K562 (cell line): ENCODE measurements around the gene PDZRN4.

Source experiments
- KHSRP ChIP-seq: fragments of 450-650 bp; IDR thresholded peaks from 2 replicates; pipeline ENCODE4 v1.6.1; 2017
- NCOA2 ChIP-seq, 2 experiments: fragments of 450-650 bp; IDR thresholded peaks; 2 replicates each; pipeline ENCODE4 v1.6.1; 2018; ENCODE audit warnings: mild to moderate bottlenecking in 2 of 2, moderate library complexity in 1 of 2; ENCODE audit not compliant: partially characterized antibody in 2 of 2
- POLR2B ChIP-seq: fragments of 450-650 bp; IDR thresholded peaks from 2 replicates; pipeline ENCODE4 v1.6.1; 2018; ENCODE audit warnings: low read depth; ENCODE audit not compliant: partially characterized antibody
- TF ChIP-seq, protein P1 (sequence below): sonication (generic); formaldehyde crosslinking; IDR thresholded peaks from 2 replicates; pipeline ENCODE4 v1.8.0; 2023; ENCODE audit warnings: mild to moderate bottlenecking, missing genetic modification reagents

DNA sequence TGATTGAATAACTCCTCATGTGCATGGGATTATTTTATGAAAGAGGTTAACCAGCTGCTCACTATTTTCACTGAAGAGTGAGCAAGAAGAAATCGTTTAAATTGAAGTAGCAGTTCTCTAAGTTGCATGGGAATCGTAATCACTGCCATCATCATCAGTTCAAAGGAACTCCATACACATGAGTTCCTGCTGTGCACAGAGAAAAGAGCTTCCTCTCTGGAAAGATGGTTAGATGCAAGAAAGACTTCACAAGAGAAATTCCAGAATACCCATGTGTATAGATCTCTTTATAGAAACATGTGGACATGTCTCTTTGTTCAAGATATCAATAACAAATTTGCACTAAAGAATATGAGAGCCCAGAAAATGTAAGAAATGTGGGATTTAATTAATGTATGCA, 291.3 kb downstream of the PDZRN4 start:
- no peak for TF ChIP-seq NCOA2 (IDR thresholded peaks at IDR 0.05; ENCODE audit: partially characterized antibody in 2 of 2)
- no peak for TF ChIP-seq KHSRP
- TF ChIP-seq, protein P1, sequence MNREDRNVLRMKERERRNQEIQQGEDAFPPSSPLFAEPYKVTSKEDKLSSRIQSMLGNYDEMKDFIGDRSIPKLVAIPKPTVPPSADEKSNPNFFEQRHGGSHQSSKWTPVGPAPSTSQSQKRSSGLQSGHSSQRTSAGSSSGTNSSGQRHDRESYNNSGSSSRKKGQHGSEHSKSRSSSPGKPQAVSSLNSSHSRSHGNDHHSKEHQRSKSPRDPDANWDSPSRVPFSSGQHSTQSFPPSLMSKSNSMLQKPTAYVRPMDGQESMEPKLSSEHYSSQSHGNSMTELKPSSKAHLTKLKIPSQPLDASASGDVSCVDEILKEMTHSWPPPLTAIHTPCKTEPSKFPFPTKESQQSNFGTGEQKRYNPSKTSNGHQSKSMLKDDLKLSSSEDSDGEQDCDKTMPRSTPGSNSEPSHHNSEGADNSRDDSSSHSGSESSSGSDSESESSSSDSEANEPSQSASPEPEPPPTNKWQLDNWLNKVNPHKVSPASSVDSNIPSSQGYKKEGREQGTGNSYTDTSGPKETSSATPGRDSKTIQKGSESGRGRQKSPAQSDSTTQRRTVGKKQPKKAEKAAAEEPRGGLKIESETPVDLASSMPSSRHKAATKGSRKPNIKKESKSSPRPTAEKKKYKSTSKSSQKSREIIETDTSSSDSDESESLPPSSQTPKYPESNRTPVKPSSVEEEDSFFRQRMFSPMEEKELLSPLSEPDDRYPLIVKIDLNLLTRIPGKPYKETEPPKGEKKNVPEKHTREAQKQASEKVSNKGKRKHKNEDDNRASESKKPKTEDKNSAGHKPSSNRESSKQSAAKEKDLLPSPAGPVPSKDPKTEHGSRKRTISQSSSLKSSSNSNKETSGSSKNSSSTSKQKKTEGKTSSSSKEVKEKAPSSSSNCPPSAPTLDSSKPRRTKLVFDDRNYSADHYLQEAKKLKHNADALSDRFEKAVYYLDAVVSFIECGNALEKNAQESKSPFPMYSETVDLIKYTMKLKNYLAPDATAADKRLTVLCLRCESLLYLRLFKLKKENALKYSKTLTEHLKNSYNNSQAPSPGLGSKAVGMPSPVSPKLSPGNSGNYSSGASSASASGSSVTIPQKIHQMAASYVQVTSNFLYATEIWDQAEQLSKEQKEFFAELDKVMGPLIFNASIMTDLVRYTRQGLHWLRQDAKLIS (CRISPR knock-in tag): no peak
- TF ChIP-seq POLR2B: no peak
